Peyer's patch (tissue), 4 donors: ENCODE measurements around the gene THAP11.

Source experiments
- POLR2A ChIP-seq, 2 donors: fragments of 450-650 bp; IDR thresholded peaks; one replicate each; pipeline ENCODE4 v1.5.1; 2017; ENCODE audit warnings: antibody characterized with exemption in 2 of 2, mild to moderate bottlenecking in 2 of 2, moderate library complexity in 2 of 2
- TF ChIP-seq, protein P1 (sequence below), 6 experiments: fragments of 450-650 bp in 4 of 6; fragments of 200-600 bp in 2 of 6; sonication (generic) in 1 of 6; IDR thresholded peaks; one replicate each; pipeline ENCODE4 v1.5.1; 2017 to 2019; ENCODE audit warnings: antibody characterized with exemption in 6 of 6, mild to moderate bottlenecking in 3 of 6, moderate library complexity in 1 of 6

DNA sequence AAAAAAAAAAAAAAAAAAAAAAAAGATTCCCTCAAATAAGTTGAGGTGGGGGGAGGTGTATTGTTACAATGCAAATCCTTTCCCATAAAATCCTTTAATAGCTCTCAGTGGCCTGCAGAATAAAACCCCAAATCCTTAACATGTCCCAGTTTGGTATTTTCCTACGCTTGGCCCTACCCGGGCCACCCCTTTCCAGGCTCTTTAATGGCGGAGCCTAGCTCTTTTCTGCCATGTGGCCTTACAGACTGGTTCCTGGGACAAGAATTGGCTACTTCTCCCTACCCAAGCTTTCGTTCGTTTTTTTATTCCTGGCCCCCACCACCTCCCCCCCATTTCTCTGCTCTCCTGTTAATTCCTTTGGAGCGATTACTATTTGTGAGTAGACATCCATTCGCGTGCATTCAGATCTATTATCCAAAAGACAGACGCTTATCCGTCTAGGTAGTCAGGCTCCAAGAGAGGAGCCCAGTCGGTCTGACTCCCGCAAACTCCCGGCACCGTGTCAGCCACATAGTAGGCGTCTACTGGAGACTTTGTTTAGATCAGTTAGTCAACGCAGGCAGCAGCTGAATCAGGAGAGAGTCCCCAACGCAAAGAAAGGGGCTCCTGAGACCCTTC is 813 bp upstream of the THAP11 start:
- no peak for TF ChIP-seq POLR2A (IDR thresholded peaks at IDR 0.05)
- TF ChIP-seq, protein P1, sequence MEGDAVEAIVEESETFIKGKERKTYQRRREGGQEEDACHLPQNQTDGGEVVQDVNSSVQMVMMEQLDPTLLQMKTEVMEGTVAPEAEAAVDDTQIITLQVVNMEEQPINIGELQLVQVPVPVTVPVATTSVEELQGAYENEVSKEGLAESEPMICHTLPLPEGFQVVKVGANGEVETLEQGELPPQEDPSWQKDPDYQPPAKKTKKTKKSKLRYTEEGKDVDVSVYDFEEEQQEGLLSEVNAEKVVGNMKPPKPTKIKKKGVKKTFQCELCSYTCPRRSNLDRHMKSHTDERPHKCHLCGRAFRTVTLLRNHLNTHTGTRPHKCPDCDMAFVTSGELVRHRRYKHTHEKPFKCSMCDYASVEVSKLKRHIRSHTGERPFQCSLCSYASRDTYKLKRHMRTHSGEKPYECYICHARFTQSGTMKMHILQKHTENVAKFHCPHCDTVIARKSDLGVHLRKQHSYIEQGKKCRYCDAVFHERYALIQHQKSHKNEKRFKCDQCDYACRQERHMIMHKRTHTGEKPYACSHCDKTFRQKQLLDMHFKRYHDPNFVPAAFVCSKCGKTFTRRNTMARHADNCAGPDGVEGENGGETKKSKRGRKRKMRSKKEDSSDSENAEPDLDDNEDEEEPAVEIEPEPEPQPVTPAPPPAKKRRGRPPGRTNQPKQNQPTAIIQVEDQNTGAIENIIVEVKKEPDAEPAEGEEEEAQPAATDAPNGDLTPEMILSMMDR (IDR thresholded peaks at IDR 0.05) = no peak
